ENCODE results near the gene PARK7.

The PARK7 gene

DNA sequence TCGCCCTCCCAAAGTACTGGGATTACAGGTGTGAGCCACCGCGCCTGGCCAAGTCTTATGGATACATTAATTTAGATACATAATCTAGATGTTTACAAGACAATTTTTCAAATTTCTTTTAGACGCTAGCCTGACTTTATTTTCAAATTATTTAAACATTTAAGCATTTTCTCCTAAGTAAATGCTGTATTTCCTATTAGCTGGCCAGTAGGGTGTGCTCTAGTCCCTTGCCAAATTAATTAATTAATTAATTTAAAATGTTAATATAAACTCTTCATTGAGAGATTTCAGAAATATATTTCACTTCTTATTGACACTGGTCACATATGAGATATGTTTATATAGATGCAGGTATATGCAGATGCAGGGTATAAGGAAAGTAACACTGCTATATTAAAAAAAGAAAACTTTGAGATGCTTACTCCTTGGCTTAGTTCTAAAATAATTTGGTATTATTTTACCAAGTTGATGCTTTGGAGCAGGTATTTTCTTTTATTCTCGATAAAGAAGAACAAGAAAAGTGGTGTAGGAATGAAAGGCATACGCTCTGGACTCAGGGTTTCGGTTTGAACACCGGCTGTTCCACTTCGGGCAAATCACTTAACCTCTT lies 69.8 kb downstream of the PARK7 start:
- H3K9me3 ChIP-seq (ENCODE audit: control insufficient read depth, insufficient read depth, low read length): no peaks in the 10 kb centered on the region
- TF ChIP-seq, protein P1, sequence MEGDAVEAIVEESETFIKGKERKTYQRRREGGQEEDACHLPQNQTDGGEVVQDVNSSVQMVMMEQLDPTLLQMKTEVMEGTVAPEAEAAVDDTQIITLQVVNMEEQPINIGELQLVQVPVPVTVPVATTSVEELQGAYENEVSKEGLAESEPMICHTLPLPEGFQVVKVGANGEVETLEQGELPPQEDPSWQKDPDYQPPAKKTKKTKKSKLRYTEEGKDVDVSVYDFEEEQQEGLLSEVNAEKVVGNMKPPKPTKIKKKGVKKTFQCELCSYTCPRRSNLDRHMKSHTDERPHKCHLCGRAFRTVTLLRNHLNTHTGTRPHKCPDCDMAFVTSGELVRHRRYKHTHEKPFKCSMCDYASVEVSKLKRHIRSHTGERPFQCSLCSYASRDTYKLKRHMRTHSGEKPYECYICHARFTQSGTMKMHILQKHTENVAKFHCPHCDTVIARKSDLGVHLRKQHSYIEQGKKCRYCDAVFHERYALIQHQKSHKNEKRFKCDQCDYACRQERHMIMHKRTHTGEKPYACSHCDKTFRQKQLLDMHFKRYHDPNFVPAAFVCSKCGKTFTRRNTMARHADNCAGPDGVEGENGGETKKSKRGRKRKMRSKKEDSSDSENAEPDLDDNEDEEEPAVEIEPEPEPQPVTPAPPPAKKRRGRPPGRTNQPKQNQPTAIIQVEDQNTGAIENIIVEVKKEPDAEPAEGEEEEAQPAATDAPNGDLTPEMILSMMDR (IDR thresholded peaks at IDR 0.05; ENCODE audit: low read depth, low read length, poor library complexity, severe bottlenecking): peak; percentile 31
- no peak for TF ChIP-seq EZH2phosphoT487 (IDR thresholded peaks at IDR 0.05; ENCODE audit: borderline replicate concordance, low read length)
- H3K9me2 ChIP-seq (replicated peaks; ENCODE audit: control insufficient read depth, low read length): no peaks in the 10 kb centered on the region
- peaks cover 3% of the 10 kb centered on the region for H3K4me1 ChIP-seq (ENCODE audit: control insufficient read depth, low read length)
- H3K36me3 ChIP-seq (ENCODE audit: control insufficient read depth, low read length): no peaks in the 10 kb centered on the region
- peaks cover 7% of the 10 kb centered on the region; the same call in 1 of the 2 replicates for H3K27me3 ChIP-seq (ENCODE audit: control insufficient read depth, low read length)
- H3K4me2 ChIP-seq (ENCODE audit: low read length): no peak overlapping the region
- no peaks in the 10 kb centered on the region for H3F3A ChIP-seq (ENCODE audit: control insufficient read depth, insufficient read depth)
- H3K27ac ChIP-seq (ENCODE audit: low read depth, low read length): no peak overlapping the region
- no peak overlapping the region for H3K4me3 ChIP-seq (ENCODE audit: low read length)
- H4K20me1 ChIP-seq (ENCODE audit: control insufficient read depth, insufficient read depth, low read depth, low read length): no peaks in the 10 kb centered on the region
- no peaks in the 10 kb centered on the region for H3K79me2 ChIP-seq (ENCODE audit: control insufficient read depth, low read length)

DNA sequence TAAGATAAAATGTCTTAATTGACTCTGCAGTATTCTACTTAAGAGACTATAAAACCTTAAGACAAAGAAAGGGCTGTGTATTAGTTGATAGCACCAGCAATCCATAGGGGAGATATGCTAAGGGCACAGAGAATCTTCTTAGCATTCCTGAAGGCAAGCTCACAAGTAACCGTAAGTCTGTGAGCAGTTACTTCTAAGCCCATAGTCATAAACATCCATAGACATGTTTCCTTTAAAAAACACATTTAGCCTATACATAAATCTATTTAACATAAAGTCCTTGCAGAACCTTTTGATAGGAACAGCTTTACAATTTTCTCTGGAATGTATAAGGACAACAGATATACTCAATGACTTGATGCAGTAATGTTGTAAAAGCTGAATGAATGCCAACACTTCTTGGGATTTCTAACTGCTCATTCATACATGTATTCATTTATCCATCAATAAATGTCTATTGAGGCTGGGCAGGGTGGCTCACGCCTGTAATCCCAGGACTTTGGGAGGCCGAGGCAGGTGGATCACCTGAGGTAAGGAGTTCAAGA lies 70.9 kb downstream of the PARK7 start:
- Histone ChIP-seq H3F3A (ENCODE audit: control insufficient read depth, insufficient read depth) (no peaks in the 10 kb centered on the region), H3K79me2 (ENCODE audit: control insufficient read depth, low read length) (no peaks in the 10 kb centered on the region), H4K20me1 (ENCODE audit: control insufficient read depth, insufficient read depth, low read depth, low read length) (no peaks in the 10 kb centered on the region), H3K4me1 (ENCODE audit: control insufficient read depth, low read length) (no peaks in the 10 kb centered on the region), H3K9me2 (replicated peaks; ENCODE audit: control insufficient read depth, low read length) (no peaks in the 10 kb centered on the region), H3K4me2 (ENCODE audit: low read length) (no peak overlapping the region), H3K9me3 (ENCODE audit: control insufficient read depth, insufficient read depth, low read length) (no peaks in the 10 kb centered on the region), H3K4me3 (ENCODE audit: low read length) (no peak overlapping the region), H3K27ac (ENCODE audit: low read depth, low read length) (no peak overlapping the region), H3K27me3 (ENCODE audit: control insufficient read depth, low read length) (peaks cover 3% of the 10 kb centered on the region; the same call in 1 of the 2 replicates), H3K36me3 (ENCODE audit: control insufficient read depth, low read length) (no peaks in the 10 kb centered on the region)
- TF ChIP-seq, protein P1 (IDR thresholded peaks at IDR 0.05; ENCODE audit: low read depth, low read length, poor library complexity, severe bottlenecking): no peak
- no peak for TF ChIP-seq EZH2phosphoT487 (IDR thresholded peaks at IDR 0.05; ENCODE audit: borderline replicate concordance, low read length)

DNA sequence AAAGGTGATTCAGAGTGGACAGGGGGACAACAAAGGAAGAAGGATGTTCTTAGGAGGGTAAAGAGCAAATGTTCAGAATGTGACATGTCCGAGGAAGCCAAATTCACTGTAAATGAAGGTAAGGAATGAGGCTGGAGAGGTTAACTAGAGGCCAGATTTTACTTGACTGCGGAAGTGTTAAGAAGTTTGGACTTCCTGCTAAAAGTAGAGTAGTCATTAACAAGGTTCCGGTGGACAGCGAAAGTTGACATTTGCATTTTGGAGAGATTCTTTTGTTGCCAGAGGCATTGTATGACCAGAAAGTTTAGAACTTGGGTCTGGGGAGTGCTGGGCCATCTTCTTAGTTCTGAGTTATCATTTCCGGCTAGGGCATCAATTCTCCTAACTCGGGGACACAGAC lies 71.8 kb downstream of the PARK7 start:
- no peak overlapping the region for H3K27ac ChIP-seq (ENCODE audit: low read depth, low read length)
- H4K20me1 ChIP-seq (ENCODE audit: control insufficient read depth, insufficient read depth, low read depth, low read length): no peaks in the 10 kb centered on the region
- no peaks in the 10 kb centered on the region for H3K4me1 ChIP-seq (ENCODE audit: control insufficient read depth, low read length)
- no peaks in the 10 kb centered on the region for H3K9me2 ChIP-seq (replicated peaks; ENCODE audit: control insufficient read depth, low read length)
- no peaks in the 10 kb centered on the region for H3F3A ChIP-seq (ENCODE audit: control insufficient read depth, insufficient read depth)
- 0 out of 2 replicates have a peak, but pooled peaks cover 3% of the 10 kb centered on the region for H3K27me3 ChIP-seq (ENCODE audit: control insufficient read depth, low read length)
- no peak overlapping the region for H3K4me2 ChIP-seq (ENCODE audit: low read length)
- TF ChIP-seq EZH2phosphoT487 (IDR thresholded peaks at IDR 0.05; ENCODE audit: borderline replicate concordance, low read length): no peak
- TF ChIP-seq, protein P1 (IDR thresholded peaks at IDR 0.05; ENCODE audit: low read depth, low read length, poor library complexity, severe bottlenecking): no peak
- H3K79me2 ChIP-seq (ENCODE audit: control insufficient read depth, low read length): no peaks in the 10 kb centered on the region
- no peaks in the 10 kb centered on the region for H3K9me3 ChIP-seq (ENCODE audit: control insufficient read depth, insufficient read depth, low read length)
- H3K36me3 ChIP-seq (ENCODE audit: control insufficient read depth, low read length): no peaks in the 10 kb centered on the region
- H3K4me3 ChIP-seq (ENCODE audit: low read length): no peak overlapping the region

Measured in DOHH2 (cell line).